HG03378 (cell line): Measurements from ENCODE around the gene CASKIN1.

ENCODE experiments used
- ATAC-seq: cut with Tn5 transposase; IDR thresholded peaks from one replicate; pipeline ENCODE4 v1.9.1; 2021; ENCODE audit warnings: mild to moderate bottlenecking, moderate library complexity; ENCODE audit not compliant: unreplicated experiment

CASKIN1 gene

GRCh38 chr16:2194166-2194834 lies 2.1 kb downstream of the CASKIN1 start:
- no peak for ATAC-seq

- no peak for ATAC-seq
Measured at GRCh38 chr16:2191446-2191706, 5.0 kb downstream of the CASKIN1 start.

GRCh38 chr16:2190659-2191445 lies 5.6 kb downstream of the CASKIN1 start:
- no peak for ATAC-seq

DNA sequence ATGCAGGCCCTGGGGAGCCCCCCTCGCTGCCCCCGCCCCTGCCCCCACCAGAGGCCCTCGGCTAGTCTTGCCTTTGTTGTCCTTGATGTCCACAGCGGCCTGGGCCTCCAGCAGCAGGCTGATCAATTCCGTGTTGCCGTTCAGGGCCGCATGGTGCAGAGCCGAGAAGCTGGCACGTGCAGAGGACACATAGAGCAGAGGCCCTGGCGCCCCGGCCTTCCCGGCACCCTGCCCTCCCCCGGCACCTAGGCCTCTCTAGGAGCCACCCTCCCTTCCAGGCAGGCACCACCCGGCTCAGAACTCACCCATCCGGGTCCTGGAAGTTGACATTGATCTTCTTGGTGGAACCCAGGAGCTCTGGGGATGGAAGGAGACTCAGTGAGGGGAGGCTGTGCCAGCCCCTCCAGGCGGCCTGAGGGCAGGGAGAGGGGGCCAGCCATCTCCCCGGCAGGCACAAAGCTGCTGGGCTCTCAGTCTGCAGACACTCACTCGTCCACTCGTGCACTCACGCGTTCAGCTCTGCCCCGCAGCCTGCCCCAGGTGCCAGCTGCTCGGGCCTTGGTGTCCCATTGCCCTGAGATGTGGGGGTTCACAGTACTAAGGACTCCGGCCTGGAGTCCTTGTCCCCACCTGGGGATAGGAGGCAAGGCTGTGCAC lies 6.3 kb downstream of the CASKIN1 start:
- no peak for ATAC-seq

DNA sequence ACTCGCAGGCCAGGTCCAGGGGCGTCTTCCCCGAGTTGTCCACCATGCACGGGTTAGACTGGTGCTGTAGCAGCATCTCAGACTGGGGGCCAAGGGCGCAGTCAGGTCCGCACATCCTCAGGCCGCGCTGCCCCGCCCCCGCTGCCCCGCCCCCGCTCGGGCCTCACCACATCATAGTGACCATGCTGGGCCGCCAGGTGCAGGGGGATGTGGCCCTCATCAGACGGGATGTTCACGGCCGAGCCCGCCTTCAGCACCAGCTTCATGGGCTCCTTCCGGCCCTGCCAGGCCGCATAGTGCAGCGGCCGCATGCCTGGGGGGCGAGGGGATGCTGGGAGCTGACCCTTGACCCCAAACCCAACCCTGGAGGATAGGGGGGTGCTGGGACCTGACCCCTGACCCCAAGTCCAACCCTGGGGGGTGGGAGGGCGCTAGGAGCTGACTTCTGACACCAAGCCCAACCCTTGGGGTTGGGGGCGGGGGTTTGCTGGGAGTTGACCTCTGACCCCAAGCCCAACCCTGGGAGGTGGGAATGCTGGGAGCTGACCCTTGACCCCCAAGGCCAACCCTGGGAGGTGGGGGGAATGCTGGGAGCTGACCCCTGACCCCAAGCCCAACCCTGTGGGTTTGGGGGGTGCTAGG lies 7.0 kb downstream of the CASKIN1 start:
- no peak for ATAC-seq

- no peak for ATAC-seq
Measured at GRCh38 chr16:2188395-2188794, 8.0 kb downstream of the CASKIN1 start.

DNA sequence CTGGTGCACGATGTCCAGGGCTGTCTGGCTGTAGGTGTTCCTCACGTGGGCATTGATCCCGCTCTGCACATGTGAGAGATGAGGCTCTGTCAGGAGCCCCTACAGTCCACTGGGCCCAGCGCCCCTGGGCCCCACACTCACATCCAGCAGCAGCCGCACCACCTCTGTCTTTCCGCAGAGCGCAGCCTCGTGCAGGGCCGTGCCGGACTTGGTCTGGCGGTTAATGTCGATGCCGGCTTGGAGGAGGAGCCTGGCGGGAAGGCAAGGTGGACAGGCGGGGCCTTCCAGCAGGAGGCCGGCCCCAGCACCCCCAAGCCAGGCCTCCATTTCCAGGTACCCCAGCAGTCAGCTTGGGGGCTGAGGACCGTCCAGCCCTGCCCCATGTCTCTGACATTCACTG lies 9.2 kb downstream of the CASKIN1 start:
- ATAC-seq = no peak

- no peak for ATAC-seq
Measured at GRCh38 chr16:2186505-2186904, 9.9 kb downstream of the CASKIN1 start.

DNA sequence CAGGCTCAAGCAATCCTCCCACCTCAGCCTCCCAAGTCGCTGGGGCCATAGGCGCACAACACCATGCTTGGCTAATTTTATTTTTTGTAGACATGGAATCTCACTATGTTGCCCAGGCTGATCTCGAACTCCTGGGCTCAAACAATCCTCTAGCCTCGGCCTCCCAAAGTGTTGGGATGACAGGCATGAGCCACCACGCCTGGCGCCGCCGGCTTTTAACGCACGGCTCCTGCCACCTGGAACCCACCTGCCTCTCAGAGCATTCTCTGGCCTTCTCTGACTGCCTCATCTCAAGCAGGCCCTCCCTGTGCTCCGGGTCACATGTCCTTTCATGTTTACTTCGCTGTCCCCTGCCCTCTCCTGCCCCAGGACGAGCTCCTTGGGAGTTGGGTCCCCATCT lies 10.3 kb downstream of the CASKIN1 start:
- ATAC-seq = no peak

DNA sequence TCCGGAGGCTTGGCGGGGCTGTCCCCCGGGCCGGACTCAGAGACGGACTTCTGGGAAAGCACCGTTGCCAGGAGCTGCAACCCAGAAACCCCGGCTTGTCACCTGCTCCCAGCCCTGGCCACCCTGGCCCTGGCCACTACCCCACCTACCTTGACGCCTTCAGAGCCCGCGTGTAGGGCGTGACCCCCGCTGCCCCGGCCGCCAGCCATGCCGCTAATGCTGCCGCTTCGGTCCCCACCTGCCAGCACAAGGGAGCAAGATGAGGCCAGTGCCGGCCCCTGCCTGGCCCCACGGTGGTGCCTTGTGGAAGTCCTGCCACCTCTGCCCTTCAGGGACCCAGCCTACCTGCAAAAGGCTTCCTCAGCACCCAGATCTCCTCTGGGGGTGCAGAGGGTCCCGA lies 11.4 kb downstream of the CASKIN1 start:
- ATAC-seq = no peak

DNA sequence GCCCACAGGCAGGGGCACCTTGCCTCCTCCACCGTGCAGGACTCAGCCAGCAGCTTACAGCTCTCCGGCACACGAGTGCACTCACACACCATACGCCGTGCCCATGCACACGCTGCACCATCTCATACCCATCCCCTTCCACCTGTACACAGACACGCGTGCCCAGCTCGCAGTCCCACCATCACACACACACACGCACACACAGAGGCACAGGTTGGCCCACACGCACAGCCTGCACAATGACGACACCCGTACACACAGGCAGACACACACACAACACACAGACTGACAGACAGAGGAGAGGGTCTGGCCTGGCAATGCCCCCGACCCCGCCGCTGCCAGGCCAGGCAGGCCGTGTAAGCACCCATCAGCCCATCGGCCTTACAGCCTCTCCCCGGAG lies 12.1 kb downstream of the CASKIN1 start:
- no peak for ATAC-seq

- no peak for ATAC-seq
Measured at GRCh38 chr16:2183671-2184070, 12.7 kb downstream of the CASKIN1 start.

GRCh38 chr16:2181952-2182351 lies 14.5 kb downstream of the CASKIN1 start:
- no peak for ATAC-seq

DNA sequence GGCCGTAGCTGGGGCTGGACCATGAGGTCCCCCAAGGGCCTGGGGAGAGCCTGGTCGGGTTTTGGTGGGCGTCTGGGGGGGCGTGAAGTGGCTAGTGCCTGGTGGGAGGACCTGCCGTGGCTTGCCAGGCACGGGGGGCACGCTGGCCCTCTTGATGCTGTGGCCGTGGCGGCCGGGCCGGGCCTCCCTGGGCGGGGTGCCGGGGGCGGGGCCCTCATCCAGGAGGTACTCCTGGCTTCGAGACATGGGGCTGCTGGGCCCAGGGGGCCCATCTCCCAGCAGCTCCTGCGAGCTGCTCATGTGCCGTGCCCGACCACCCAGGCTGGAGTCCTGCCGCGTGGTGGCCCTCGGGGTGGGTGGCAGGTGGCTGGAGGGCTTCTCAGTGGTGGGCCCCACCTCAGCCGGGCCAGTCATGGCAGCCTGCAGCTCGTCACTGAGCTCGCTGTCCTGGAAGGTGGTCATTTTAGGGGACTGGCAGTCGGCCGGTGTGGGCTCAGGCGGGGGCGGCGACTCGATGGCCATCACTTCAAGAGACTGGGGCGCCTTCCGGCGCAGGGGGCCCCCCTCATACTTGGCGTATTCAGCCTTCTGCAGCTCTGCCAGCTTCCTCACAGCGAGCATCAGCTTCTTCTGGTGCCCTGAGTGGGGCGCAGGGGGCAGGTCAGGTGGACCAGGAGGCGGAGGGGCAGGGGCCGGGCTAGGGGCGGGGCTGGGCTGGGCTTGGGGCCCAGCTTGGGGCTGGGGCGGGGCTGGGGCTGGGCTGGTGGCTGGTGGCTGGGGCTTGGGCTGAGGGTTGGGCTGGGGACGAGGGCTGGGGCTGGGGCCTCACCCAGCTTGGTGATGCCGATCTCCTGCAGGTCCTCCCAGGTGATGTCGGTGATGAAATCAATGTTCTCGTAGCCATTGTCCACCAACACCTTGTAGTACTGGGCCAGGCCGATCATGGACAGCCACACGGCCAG lies 15.2 kb downstream of the CASKIN1 start:
- no peak for ATAC-seq

- ATAC-seq = no peak
Measured at GRCh38 chr16:2180461-2180860, 15.9 kb downstream of the CASKIN1 start.

- ATAC-seq = no peak
Measured at GRCh38 chr16:2179576-2179975, 16.8 kb downstream of the CASKIN1 start.

DNA sequence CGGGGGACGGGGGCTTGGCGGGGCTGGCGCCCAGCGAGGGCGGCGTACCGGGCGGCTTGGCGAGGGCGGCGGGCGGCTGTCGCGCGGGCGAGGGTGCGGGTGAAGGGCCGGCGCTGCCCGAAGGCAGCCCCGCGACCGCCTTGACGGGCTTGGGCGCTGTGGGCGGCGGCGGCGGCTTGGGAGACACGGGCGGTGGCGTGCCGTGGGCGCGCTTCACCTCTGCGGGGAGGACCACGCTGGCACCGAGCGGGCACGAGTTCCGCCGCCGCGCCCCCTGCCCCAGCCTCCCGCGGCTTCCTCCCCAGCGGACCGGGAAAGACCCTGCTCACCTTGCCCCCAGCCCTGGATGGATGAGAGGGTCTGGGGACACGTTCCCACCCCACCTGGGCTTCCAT lies 17.3 kb downstream of the CASKIN1 start:
- no peak for ATAC-seq

DNA sequence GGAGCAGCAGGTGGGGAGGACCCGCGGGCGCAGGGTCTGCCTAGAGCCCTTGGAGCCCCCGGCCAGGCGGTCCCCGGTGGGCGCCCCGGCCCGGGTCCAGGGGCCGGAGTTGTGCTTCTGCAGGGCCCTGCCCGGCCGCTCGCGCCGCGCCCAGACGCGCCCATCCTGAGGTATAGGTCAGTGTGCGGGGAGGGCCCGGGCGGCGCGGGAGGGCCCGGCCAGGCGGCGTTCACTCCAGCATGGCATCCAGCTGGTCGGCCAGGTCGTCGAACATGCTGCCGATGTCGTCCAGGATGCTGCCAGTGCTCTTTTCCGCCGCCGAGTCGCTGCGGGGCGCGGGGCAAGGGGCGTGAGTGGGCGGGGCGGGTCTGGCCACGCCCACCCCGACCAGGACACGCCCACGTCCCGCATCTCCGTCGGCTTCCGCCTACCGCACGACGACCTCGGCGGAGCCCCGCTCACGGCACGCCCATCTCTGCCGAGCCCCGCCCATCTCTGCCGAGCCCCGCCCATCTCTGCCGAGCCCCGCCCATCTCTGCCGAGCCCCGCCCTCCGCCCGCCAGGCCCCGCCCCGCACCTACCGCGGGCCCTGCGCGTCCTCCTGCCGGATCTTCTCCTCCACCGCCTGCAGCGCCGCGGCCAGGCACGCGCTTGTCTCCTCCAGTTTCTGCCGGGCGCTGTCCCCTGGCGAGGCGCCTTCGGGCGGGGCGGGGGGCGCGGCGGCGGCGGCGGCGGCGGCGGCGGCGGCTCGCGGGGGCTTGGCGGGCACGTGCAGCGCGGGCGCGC lies 17.9 kb downstream of the CASKIN1 start:
- ATAC-seq = no peak

- no peak for ATAC-seq
Measured at GRCh38 chr16:2177561-2177960, 18.8 kb downstream of the CASKIN1 start.

GRCh38 chr16:2177101-2177500 lies 19.3 kb downstream of the CASKIN1 start:
- ATAC-seq = no peak
